Measurements from ENCODE around the gene LIN9. TPM values are rescaled to one million over a fixed set of nuclear protein-coding genes. Genes with fewer than 3 reads are reported as not detected.

LIN9 gene
- total and polyA plus RNA-seq, 2 experiments from 2014 or later, result 11.8 to 16.9 TPM

DNA sequence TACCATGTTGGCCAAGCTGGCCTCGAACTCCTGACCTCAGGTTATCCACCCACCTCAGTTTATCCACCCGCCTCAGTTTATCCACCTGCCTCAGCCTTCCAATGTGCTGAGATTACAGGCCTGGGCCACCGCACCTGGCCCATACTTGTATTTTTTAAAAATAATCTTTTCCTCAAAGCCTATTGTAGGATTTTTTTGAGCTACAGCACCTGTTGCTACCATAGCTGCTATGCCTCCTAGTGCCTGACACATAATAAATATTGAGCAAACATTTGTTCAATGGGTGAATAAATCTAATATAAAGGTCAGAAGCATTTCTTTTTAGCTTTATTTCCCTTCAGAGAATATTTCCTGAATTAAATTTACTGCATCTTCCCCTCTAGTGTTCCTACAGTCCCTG is 106.7 kb downstream of the LIN9 start (continued):
- TF ChIP-seq, protein P1, sequence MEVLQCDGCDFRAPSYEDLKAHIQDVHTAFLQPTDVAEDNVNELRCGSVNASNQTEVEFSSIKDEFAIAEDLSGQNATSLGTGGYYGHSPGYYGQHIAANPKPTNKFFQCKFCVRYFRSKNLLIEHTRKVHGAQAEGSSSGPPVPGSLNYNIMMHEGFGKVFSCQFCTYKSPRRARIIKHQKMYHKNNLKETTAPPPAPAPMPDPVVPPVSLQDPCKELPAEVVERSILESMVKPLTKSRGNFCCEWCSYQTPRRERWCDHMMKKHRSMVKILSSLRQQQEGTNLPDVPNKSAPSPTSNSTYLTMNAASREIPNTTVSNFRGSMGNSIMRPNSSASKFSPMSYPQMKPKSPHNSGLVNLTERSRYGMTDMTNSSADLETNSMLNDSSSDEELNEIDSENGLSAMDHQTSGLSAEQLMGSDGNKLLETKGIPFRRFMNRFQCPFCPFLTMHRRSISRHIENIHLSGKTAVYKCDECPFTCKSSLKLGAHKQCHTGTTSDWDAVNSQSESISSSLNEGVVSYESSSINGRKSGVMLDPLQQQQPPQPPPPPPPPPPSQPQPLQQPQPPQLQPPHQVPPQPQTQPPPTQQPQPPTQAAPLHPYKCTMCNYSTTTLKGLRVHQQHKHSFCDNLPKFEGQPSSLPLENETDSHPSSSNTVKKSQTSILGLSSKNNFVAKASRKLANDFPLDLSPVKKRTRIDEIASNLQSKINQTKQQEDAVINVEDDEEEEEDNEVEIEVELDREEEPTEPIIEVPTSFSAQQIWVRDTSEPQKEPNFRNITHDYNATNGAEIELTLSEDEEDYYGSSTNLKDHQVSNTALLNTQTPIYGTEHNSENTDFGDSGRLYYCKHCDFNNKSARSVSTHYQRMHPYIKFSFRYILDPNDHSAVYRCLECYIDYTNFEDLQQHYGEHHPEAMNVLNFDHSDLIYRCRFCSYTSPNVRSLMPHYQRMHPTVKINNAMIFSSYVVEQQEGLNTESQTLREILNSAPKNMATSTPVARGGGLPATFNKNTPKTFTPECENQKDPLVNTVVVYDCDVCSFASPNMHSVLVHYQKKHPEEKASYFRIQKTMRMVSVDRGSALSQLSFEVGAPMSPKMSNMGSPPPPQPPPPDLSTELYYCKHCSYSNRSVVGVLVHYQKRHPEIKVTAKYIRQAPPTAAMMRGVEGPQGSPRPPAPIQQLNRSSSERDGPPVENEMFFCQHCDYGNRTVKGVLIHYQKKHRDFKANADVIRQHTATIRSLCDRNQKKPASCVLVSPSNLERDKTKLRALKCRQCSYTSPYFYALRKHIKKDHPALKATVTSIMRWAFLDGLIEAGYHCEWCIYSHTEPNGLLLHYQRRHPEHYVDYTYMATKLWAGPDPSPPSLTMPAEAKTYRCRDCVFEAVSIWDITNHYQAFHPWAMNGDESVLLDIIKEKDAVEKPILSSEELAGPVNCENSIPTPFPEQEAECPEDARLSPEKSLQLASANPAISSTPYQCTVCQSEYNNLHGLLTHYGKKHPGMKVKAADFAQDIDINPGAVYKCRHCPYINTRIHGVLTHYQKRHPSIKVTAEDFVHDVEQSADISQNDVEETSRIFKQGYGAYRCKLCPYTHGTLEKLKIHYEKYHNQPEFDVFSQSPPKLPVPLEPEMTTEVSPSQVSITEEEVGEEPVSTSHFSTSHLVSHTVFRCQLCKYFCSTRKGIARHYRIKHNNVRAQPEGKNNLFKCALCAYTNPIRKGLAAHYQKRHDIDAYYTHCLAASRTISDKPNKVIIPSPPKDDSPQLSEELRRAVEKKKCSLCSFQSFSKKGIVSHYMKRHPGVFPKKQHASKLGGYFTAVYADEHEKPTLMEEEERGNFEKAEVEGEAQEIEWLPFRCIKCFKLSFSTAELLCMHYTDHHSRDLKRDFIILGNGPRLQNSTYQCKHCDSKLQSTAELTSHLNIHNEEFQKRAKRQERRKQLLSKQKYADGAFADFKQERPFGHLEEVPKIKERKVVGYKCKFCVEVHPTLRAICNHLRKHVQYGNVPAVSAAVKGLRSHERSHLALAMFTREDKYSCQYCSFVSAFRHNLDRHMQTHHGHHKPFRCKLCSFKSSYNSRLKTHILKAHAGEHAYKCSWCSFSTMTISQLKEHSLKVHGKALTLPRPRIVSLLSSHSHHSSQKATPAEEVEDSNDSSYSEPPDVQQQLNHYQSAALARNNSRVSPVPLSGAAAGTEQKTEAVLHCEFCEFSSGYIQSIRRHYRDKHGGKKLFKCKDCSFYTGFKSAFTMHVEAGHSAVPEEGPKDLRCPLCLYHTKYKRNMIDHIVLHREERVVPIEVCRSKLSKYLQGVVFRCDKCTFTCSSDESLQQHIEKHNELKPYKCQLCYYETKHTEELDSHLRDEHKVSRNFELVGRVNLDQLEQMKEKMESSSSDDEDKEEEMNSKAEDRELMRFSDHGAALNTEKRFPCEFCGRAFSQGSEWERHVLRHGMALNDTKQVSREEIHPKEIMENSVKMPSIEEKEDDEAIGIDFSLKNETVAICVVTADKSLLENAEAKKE (CRISPR knock-in tag; IDR thresholded peaks at IDR 0.05), result no peak
- no peak for TF ChIP-seq EZH2phosphoT487 (IDR thresholded peaks at IDR 0.05; ENCODE audit: unreplicated experiment)
- no peak for TF ChIP-seq STAT1 (IDR thresholded peaks at IDR 0.05; ENCODE audit: unreplicated experiment)
- TF ChIP-seq, protein P2, sequence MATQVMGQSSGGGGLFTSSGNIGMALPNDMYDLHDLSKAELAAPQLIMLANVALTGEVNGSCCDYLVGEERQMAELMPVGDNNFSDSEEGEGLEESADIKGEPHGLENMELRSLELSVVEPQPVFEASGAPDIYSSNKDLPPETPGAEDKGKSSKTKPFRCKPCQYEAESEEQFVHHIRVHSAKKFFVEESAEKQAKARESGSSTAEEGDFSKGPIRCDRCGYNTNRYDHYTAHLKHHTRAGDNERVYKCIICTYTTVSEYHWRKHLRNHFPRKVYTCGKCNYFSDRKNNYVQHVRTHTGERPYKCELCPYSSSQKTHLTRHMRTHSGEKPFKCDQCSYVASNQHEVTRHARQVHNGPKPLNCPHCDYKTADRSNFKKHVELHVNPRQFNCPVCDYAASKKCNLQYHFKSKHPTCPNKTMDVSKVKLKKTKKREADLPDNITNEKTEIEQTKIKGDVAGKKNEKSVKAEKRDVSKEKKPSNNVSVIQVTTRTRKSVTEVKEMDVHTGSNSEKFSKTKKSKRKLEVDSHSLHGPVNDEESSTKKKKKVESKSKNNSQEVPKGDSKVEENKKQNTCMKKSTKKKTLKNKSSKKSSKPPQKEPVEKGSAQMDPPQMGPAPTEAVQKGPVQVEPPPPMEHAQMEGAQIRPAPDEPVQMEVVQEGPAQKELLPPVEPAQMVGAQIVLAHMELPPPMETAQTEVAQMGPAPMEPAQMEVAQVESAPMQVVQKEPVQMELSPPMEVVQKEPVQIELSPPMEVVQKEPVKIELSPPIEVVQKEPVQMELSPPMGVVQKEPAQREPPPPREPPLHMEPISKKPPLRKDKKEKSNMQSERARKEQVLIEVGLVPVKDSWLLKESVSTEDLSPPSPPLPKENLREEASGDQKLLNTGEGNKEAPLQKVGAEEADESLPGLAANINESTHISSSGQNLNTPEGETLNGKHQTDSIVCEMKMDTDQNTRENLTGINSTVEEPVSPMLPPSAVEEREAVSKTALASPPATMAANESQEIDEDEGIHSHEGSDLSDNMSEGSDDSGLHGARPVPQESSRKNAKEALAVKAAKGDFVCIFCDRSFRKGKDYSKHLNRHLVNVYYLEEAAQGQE (IDR thresholded peaks at IDR 0.05; ENCODE audit: unreplicated experiment), result no peak

DNA sequence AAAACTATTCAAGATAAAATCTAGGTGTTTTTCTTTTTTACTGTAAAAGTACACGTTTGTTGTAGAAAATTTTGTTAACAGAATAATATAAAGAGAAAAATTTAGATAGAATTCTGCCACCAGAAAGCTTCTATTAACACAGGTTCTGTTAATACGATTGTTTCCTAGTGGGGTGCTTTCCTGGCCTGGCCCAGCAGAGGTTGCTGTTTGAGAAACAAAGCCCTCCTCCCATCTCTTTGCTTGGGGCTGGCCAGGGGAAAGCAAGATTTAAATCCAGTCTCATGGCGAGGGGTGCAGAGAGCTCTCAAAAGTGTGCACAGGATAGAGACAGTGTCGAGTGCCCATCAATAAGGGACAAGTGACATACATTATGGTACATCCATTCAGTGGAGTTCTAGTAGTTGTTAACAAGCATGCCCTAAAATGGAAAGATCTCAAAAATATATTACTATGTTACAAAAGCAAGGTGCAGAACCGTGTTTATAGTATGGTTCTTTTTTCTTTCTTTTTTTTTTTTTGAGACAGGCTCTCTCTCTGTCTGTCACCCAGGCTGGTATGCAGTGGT is 107.9 kb downstream of the LIN9 start:
- H3F3A ChIP-seq (replicated peaks; ENCODE audit: low read depth), result 0 out of 2 replicates have a peak, but pooled peaks cover 5% of the 10 kb centered on the region
- Mint-ChIP-seq H3K9me3 (no peaks in the 10 kb centered on the region), H3K27me3 (ENCODE audit: insufficient read depth, low read depth, poor library complexity) (peaks cover 6% of the 10 kb centered on the region), H3K4me3 (no peak overlapping the region), H3K4me1 (peaks cover 14% of the 10 kb centered on the region), H3K27ac (no peak overlapping the region), H3K36me3 (ENCODE audit: low read depth) (no peaks in the 10 kb centered on the region)
- H3K9me2 ChIP-seq (ENCODE audit: insufficient read depth), result no peaks in the 10 kb centered on the region
- DNase-seq (ENCODE audit: low spot score) (peak; percentile 74), ATAC-seq (peak; percentile 77)
- no peak overlapping the region for H3K27ac ChIP-seq (ENCODE audit: low read depth)
- no peaks in the 10 kb centered on the region for H3K79me2 ChIP-seq (replicated peaks; ENCODE audit: insufficient read depth)
- no peak for TF ChIP-seq EZH2phosphoT487 (IDR thresholded peaks at IDR 0.05; ENCODE audit: unreplicated experiment)
- TF ChIP-seq, protein P3, sequence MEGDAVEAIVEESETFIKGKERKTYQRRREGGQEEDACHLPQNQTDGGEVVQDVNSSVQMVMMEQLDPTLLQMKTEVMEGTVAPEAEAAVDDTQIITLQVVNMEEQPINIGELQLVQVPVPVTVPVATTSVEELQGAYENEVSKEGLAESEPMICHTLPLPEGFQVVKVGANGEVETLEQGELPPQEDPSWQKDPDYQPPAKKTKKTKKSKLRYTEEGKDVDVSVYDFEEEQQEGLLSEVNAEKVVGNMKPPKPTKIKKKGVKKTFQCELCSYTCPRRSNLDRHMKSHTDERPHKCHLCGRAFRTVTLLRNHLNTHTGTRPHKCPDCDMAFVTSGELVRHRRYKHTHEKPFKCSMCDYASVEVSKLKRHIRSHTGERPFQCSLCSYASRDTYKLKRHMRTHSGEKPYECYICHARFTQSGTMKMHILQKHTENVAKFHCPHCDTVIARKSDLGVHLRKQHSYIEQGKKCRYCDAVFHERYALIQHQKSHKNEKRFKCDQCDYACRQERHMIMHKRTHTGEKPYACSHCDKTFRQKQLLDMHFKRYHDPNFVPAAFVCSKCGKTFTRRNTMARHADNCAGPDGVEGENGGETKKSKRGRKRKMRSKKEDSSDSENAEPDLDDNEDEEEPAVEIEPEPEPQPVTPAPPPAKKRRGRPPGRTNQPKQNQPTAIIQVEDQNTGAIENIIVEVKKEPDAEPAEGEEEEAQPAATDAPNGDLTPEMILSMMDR (conservative IDR thresholded peaks at IDR 0.05; ENCODE audit: low read depth in 2 of 2), result peak; percentile 63 to 81
- no peak overlapping the region for H3K4me2 ChIP-seq
- no peaks in the 10 kb centered on the region for H3K36me3 ChIP-seq (ENCODE audit: insufficient read depth)
- H3K27me3 ChIP-seq (ENCODE audit: insufficient read depth), result no peaks in the 10 kb centered on the region
- H3K4me3 ChIP-seq, result no peak overlapping the region
- no peaks in the 10 kb centered on the region for H4K20me1 ChIP-seq (replicated peaks; ENCODE audit: insufficient read depth)
- H3K4me1 ChIP-seq (ENCODE audit: insufficient read depth), result no peaks in the 10 kb centered on the region; the same call in 1 of the 2 replicates
- H2AFZ ChIP-seq, result 0 out of 2 replicates have a peak overlapping the region, but pooled peaks have one; percentile 15

Data from GM23338 (cell line).